Measurements from ENCODE around the gene ARHGAP8.

Gene ARHGAP8

GRCh38 chr22:44861245-44861644 is 108.9 kb downstream of the ARHGAP8 start:
- no peak for DNase-seq (ENCODE audit: low read depth)

- DNase-seq (ENCODE audit: low read depth): no peak
Measured at GRCh38 chr22:44862281-44862680, 109.9 kb downstream of the ARHGAP8 start.

- no peak for DNase-seq (ENCODE audit: low read depth)
Measured at GRCh38 chr22:44862981-44863860, 110.8 kb downstream of the ARHGAP8 start.

- DNase-seq (ENCODE audit: low read depth): no peak
Measured at GRCh38 chr22:44865193-44866057, 113.0 kb downstream of the ARHGAP8 start.

GRCh38 chr22:44869196-44869595 is 116.8 kb downstream of the ARHGAP8 start:
- no peak for DNase-seq (ENCODE audit: low read depth)

GRCh38 chr22:44870021-44870420 is 117.6 kb downstream of the ARHGAP8 start:
- no peak for DNase-seq (ENCODE audit: low read depth)

DNA sequence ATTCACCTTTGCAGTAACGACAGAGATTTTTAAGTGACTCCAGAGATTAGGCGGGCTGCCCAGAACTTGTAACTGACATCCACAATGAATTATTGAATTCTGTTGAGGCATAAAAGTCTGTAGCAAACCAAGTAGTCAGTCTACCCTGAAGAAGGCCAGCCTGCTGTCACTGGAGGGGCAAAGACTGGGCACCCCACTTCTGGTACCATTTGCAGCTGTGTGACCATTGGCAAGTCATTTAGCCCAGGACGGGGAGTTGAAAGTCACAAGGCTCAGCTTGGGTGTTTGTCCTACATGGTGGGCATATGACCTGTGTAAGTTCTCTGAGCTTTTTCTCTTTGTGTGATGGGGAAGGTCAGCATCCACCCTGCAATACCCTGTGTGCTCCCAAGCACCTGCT is 119.4 kb downstream of the ARHGAP8 start:
- no peak for DNase-seq (ENCODE audit: low read depth)

- no peak for DNase-seq (ENCODE audit: low read depth)
Measured at GRCh38 chr22:44876921-44877320, 124.5 kb downstream of the ARHGAP8 start.

DNA sequence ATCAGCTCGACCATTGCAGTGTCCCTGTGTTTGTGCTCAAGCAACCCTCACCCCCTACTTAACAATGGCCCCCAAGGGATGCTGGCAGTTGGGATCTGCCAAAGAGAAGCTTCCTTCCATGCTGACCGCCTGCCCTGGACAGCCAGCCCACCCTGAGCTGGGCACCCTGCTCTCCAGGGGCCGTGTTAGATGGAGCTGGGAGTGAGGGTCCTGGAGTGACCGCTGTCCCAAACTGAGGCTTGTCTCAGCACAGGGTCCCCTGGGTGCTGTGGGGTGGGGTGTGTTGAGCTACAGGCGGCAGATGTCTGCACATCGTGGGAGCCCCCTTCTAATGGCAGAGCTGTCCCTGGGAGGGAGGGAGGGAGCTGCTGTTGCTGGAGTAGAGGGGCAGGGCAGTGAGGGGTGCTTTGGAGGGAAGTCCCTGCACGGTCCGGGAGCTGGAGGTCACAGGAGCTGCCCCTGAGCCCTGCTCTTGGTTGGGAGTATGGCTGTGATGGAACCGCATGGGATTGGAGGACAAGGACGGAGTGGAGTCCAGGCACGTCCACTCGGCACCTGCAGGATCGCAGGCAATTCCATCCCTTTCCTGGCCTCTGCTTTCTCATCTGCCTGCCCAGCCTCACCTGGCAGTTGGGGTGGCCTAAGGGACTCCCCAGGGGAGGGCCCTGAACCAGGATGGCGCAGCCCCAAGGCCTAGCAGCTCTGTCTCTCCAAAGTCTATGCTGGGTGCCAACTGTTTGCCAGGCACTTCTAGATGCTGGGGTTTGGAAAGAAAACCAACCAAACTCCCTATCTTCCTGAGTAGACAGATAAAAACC is 126.3 kb downstream of the ARHGAP8 start:
- no peak for DNase-seq (ENCODE audit: low read depth)

- DNase-seq (ENCODE audit: low read depth): no peak
Measured at GRCh38 chr22:44879301-44879680, 126.9 kb downstream of the ARHGAP8 start.

GRCh38 chr22:44880610-44881290 is 128.4 kb downstream of the ARHGAP8 start:
- no peak for DNase-seq (ENCODE audit: low read depth)

DNA sequence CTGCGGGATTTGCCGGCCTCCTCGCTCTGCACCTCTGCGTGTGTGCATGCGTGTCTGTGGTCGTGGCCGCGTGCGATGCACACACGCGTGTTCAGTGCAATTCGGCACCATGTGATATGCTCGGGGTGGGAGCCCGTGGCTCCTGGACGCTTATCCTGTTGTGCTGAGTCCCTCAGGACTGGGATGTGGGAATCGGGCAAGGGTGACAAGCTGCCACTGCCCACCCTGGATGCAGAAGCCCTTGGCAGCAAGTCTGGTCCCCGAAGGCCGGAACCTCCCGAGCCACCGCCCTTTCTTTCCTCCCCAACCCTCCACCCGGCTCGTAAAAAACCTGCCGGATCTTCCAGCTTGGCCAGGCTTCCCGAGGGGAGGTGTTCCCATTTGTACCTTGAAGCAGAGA is 129.2 kb downstream of the ARHGAP8 start:
- no peak for DNase-seq (ENCODE audit: low read depth)

DNA sequence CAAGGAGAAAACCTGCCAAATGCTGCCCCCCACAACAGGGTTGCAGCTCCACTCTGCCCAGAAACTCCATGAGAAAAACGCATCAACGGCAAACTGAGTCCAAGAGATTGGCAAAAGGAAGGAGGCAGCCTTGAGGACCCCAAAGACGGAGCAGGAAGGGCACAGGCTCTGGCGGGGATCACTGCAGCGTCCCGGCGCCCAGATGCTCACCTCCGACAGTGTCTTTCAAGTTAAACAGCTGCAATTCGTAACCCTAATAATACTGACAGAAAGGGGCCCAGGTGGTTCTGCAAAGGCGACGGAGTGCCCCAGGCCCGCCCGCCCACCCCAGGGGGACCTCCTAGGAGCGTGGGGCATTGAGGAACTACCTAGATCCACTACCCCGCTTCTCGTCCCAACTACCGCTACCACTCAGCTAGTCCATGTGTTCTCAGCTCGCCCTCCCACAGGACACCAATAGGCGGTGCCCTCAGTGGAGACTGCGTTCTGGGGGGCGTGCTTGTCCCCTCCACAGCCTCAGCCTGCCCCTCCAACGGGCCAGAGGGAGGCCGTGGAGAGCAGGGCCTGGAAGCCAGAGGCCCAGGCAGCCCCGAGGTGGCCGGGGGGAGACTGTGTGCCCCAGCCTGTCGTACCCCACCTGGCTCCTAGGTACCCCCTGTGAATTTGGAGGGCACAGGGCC is 130.0 kb downstream of the ARHGAP8 start:
- DNase-seq (ENCODE audit: low read depth): no peak

GRCh38 chr22:44883011-44883421 is 130.6 kb downstream of the ARHGAP8 start:
- DNase-seq (ENCODE audit: low read depth): no peak

- DNase-seq (ENCODE audit: low read depth): no peak
Measured at GRCh38 chr22:44884562-44884961, 132.2 kb downstream of the ARHGAP8 start.

DNA sequence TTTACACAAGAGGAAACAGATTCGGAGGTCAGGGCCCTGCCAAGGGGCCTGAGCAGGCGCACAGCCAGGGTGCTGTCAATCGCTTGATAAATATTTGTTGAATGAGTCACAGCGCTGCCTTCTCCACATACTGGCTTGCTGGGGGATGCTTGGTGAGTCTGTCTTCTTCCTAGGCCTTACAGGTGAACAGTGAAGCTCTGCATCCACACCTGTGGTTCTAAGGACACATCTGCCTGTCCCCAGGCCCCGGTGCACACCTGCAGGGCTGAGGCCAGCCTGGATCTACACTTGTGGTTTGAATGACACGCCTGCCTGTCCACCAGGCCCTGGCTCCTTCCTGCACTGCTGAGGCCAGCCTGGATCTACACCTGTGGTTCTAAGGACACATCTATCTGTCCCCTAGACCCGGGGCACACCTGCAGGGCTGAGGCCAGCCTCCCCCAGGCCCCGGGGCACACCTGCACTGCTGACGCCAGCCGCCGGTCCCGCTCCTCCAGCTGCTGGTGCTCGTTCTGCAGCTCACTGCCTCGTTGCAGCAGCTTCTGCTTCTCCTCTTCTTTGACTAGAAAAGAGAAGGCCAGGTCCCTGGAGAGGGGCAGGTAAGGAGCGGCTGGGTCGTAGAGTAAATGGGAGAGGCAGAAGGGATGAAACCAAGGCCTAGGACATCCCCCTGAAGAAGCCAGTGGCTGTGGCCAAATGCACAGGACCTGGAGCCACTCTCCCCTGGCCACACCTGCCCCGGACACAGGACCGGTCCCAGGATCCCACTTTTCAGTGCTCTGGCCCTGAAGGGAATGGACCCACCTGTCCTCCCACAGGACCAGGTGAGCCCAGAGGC is 132.8 kb downstream of the ARHGAP8 start:
- no peak for DNase-seq (ENCODE audit: low read depth)

- DNase-seq (ENCODE audit: low read depth): no peak
Measured at GRCh38 chr22:44885806-44886360, 133.5 kb downstream of the ARHGAP8 start.

DNA sequence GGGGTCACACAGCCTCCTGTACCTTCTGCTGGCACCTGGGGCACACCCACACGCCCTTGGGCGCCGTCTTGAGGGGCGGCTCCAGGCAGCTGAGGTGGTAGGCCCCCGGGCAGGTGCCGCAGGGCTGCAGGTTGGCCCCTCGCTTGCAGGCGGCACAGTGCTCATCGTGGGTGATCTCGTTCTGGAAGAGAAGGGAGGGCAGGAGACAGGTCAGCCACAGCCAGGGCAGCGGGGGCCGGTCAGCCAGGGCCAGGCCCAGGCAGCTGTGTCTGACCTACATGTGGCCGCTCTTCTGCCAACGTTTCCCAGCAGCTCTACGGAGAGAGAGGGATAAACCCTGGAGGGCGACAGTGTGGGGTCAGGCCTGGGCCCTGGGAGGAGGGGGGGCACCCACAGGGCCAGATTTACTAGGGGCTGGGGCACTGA is 135.6 kb downstream of the ARHGAP8 start:
- DNase-seq (ENCODE audit: low read depth): no peak

DNA sequence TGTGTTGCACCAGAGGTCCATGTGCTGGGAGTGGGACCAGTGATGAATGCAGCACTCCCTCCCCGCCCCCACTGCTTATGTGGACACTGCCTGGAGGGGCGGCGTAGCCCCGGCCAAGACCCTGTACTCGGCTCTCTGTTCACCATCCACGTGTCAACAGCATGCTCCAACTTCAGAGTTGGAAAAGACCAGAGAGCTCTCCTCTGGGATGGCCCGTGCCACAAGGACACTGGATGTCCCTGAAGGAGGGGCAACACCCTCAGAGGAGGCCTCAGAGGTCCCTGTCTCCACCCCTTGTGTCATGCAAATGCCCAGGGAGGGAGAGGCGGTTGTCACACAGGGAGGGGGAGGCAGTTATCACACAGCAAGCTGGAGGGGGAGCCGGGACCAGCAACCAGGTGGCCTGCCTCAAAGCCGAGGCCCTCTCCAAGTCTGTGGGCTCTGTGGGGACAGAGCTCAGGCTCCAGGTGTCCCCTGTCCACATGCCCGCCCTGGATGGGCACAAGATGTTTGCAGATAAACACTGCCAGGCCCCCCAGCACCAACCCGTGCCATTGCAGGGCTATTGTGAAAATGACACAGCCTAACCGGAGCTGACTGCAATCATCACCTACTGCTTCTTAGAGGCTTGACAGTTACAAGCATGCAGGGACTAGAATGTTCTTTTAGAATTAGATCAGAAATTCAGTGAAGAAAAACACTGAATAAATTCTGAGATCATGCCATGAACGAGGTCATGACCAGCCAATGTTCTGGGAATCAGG is 136.3 kb downstream of the ARHGAP8 start:
- no peak for DNase-seq (ENCODE audit: low read depth)
